Keratinocyte (primary cell): ENCODE results near the gene TLDC2. TPM values are rescaled to one million over a fixed set of nuclear protein-coding genes. Genes with fewer than 3 reads are reported as not detected.

Experiments used
- DNase-seq: peaks from one replicate; pipeline ENCODE4 v3.0.0-alpha.2; 2011; ENCODE audit warnings: low read depth, missing footprints, low spot score
- FAIRE-seq: peaks from 2 replicates; lab custom pipeline; 2011; peaks lifted over from hg19 to GRCh38; lab: Jason Lieb, UNC
- H2AFZ ChIP-seq: 2 replicates; pipeline ENCODE4 v1.6.0; 2012; ENCODE audit warnings: low read length, control low read depth, inconsistent platforms; ENCODE audit not compliant: control insufficient read depth
- H3K27ac ChIP-seq: 2 replicates; pipeline ENCODE4 v1.5.1; 2011; ENCODE audit warnings: low read length; ENCODE audit not compliant: control insufficient read depth, insufficient read depth
- H3K27me3 ChIP-seq: 3 replicates; pipeline ENCODE4 v1.6.0; 2011; ENCODE audit warnings: low read length; ENCODE audit not compliant: control insufficient read depth, insufficient read depth; ENCODE audit errors: extremely low read depth
- H3K36me3 ChIP-seq, 2 experiments: 2 replicates in 1 of 2; 3 replicates in 1 of 2; pipeline ENCODE4 v1.5.1; 2011; ENCODE audit warnings: low read length in 2 of 2, mild to moderate bottlenecking in 1 of 2; ENCODE audit not compliant: control insufficient read depth in 2 of 2, insufficient read depth in 2 of 2; ENCODE audit errors: extremely low read depth in 1 of 2
- H3K4me1 ChIP-seq: 3 replicates; pipeline ENCODE4 v1.5.1; 2011; ENCODE audit warnings: low read length; ENCODE audit not compliant: control insufficient read depth, insufficient read depth; ENCODE audit errors: extremely low read depth
- H3K4me2 ChIP-seq: 3 replicates; pipeline ENCODE4 v1.6.0; 2011; ENCODE audit warnings: low read depth, low read length; ENCODE audit not compliant: control insufficient read depth, insufficient read depth; ENCODE audit errors: extremely low read depth
- H3K4me3 ChIP-seq, 3 experiments: fragments of 200-600 bp in 1 of 3; sonication (generic) in 1 of 3; 2 replicates in 2 of 3; 3 replicates in 1 of 3; pipeline ENCODE4 v1.5.1; 2011 to 2016; ENCODE audit warnings: low read length in 3 of 3, mild to moderate bottlenecking in 3 of 3, control low read depth in 2 of 3, inconsistent platforms in 1 of 3, low read depth in 1 of 3, mixed read lengths in 1 of 3, mixed run types in 1 of 3, moderate library complexity in 1 of 3; ENCODE audit not compliant: control insufficient read depth in 2 of 3, insufficient read depth in 2 of 3; ENCODE audit errors: extremely low read depth in 1 of 3
- H3K79me2 ChIP-seq: 2 replicates; pipeline ENCODE4 v1.6.0; 2012; ENCODE audit warnings: low read length; ENCODE audit not compliant: control insufficient read depth, insufficient read depth
- H3K9ac ChIP-seq: 3 replicates; pipeline ENCODE4 v1.6.0; 2011; ENCODE audit warnings: low read length; ENCODE audit not compliant: control insufficient read depth, insufficient read depth; ENCODE audit errors: extremely low read depth
- H3K9me1 ChIP-seq: 3 replicates; pipeline ENCODE4 v1.6.0; 2011; ENCODE audit warnings: low read length; ENCODE audit not compliant: control insufficient read depth, insufficient read depth; ENCODE audit errors: extremely low read depth
- H3K9me3 ChIP-seq: 2 replicates; pipeline ENCODE4 v1.5.1; 2012; ENCODE audit warnings: low read depth, low read length; ENCODE audit not compliant: control insufficient read depth
- H4K20me1 ChIP-seq: 3 replicates; pipeline ENCODE4 v1.6.0; 2011; ENCODE audit warnings: low read length; ENCODE audit not compliant: control insufficient read depth, insufficient read depth; ENCODE audit errors: extremely low read depth
- EZH2 ChIP-seq: IDR thresholded peaks from one replicate; pipeline ENCODE4 v1.6.1; 2012; ENCODE audit warnings: inconsistent platforms, mild to moderate bottlenecking, low read length, moderate library complexity
- dilution Hi-C: fragments of 300-500 bp; cut with MboI; formaldehyde crosslinking; loops from one replicate; pipeline ENCODE4 v1.7.0; 2020; ENCODE audit warnings: low sequenced_read_pairs; ENCODE audit not compliant: extremely low pct_ligation_motif_present
- polyA plus RNA-seq, 5 experiments: library from polyadenylated mRNA; depleted of rRNA in 3 of 5; stranded (reverse) in 3 of 5; stranded (forward) in 1 of 5; unstranded in 1 of 5; fragments of >200 nt; gene quantifications; 1 replicate in 1 of 5; 2 replicates in 3 of 5; 3 replicates in 1 of 5; pipeline versions ENCODE4 v1.2.1 to v1.2.3, GENCODE V29; 2011 to 2012; ENCODE audit warnings: missing spikeins in 2 of 5, low read depth in 1 of 5, low replicate concordance in 1 of 5
- TF ChIP-seq, protein P1 (sequence below), 3 experiments: IDR thresholded peaks in 1 of 3; conservative IDR thresholded peaks in 1 of 3; optimal IDR thresholded peaks in 1 of 3; 2 replicates in 2 of 3; 3 replicates in 1 of 3; pipeline versions ENCODE3 to v1.5.1; 2011; ENCODE audit warnings: low read length in 3 of 3, mild to moderate bottlenecking in 3 of 3, moderate library complexity in 2 of 3, control low read depth in 1 of 3, inconsistent platforms in 1 of 3; ENCODE audit not compliant: insufficient read depth in 2 of 3; ENCODE audit errors: extremely low read depth in 1 of 3

TLDC2 gene
- polyA plus RNA-seq, 1 donor (not counting 4 experiments of a cell fraction or from before 2014, with no cell fraction given): 0.34 TPM

DNA sequence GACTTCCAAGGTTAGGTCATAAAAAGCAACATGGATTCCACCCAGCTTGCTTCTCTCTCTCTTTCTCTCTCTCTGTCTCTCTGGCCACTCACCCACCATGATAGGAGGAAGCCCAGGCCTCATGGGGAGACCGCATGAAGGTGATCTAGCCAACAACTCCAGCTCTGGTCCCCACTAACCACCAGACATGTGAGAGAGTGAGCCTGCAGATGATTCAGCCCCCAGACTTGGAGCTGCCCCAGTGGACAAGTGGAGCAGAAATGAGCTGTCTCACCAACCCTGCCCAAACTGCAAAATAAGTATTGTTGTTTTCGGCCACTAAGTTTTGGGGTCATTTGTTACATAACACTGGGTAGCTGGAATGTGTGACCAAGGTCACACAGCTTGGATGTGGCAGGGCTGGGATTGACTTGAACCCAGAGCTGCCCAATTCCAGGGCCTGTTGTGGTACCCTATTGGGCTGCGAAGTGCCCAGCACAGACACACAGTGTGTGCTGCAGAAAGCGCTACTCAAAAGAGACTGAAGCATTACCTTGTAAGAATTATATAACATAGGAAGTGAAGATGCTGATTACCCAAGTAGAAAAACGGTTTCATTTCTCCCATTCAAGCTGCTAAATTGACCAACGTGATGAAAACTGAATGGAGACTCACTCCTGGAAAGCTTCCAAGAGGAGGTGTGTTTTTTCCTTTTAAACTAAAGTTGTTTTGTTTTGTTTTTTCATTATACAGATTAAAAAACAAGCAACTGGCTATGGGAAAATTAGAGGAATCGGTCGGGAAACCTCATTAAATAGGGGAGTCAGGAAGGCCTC, 9.1 kb upstream of the TLDC2 start:
- H3K9me3 ChIP-seq: no peaks in the 10 kb centered on the region
- H3K27me3 ChIP-seq: peaks cover 8% of the 10 kb centered on the region
- H3K9ac ChIP-seq: no peak overlapping the region
- H3K27ac ChIP-seq: no peak overlapping the region
- no peaks in the 10 kb centered on the region for H3K9me1 ChIP-seq
- TF ChIP-seq EZH2: no peak
- TF ChIP-seq, protein P1, sequence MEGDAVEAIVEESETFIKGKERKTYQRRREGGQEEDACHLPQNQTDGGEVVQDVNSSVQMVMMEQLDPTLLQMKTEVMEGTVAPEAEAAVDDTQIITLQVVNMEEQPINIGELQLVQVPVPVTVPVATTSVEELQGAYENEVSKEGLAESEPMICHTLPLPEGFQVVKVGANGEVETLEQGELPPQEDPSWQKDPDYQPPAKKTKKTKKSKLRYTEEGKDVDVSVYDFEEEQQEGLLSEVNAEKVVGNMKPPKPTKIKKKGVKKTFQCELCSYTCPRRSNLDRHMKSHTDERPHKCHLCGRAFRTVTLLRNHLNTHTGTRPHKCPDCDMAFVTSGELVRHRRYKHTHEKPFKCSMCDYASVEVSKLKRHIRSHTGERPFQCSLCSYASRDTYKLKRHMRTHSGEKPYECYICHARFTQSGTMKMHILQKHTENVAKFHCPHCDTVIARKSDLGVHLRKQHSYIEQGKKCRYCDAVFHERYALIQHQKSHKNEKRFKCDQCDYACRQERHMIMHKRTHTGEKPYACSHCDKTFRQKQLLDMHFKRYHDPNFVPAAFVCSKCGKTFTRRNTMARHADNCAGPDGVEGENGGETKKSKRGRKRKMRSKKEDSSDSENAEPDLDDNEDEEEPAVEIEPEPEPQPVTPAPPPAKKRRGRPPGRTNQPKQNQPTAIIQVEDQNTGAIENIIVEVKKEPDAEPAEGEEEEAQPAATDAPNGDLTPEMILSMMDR (optimal IDR thresholded peaks at IDR 0.05 in 1 of 3, IDR thresholded peaks at IDR 0.05 in 1 of 3, conservative IDR thresholded peaks at IDR 0.05 in 1 of 3; ENCODE audit: extremely low read depth in 1 of 3, insufficient read depth in 2 of 3, low read length in 3 of 3): no peak
- no peak overlapping the region for H2AFZ ChIP-seq
- H4K20me1 ChIP-seq: no peaks in the 10 kb centered on the region
- dilution Hi-C loops: no loop called here
- H3K79me2 ChIP-seq: peaks cover under 1% of the 10 kb centered on the region
- H3K4me1 ChIP-seq: no peaks in the 10 kb centered on the region
- DNase-seq (no peak), FAIRE-seq (no peak)
- no peak overlapping the region for H3K4me2 ChIP-seq
- H3K36me3 ChIP-seq: no peaks in the 10 kb centered on the region
- no peak overlapping the region for H3K4me3 ChIP-seq

GRCh38 chr20:36871640-36872570, 4.0 kb upstream of the TLDC2 start:
- dilution Hi-C loops: no loop called here
- no peak for TF ChIP-seq EZH2
- TF ChIP-seq, protein P1 (optimal IDR thresholded peaks at IDR 0.05 in 1 of 3, IDR thresholded peaks at IDR 0.05 in 1 of 3, conservative IDR thresholded peaks at IDR 0.05 in 1 of 3; ENCODE audit: extremely low read depth in 1 of 3, insufficient read depth in 2 of 3, low read length in 3 of 3): no peak

More at GRCh38 chr20:36871640-36872570, 4.0 kb upstream of the TLDC2 start:
- peaks cover 10% of the 10 kb centered on the region for H3K4me1 ChIP-seq
- no peaks in the 10 kb centered on the region for H3K9me3 ChIP-seq
- no peak overlapping the region for H3K4me3 ChIP-seq
- no peaks in the 10 kb centered on the region for H3K9me1 ChIP-seq
- H2AFZ ChIP-seq: no peak overlapping the region
- DNase-seq: no peak
- H3K9ac ChIP-seq: no peak overlapping the region
- H3K27me3 ChIP-seq: no peaks in the 10 kb centered on the region
- H4K20me1 ChIP-seq: no peaks in the 10 kb centered on the region
- no peaks in the 10 kb centered on the region for H3K79me2 ChIP-seq
- no peak overlapping the region for H3K4me2 ChIP-seq
- FAIRE-seq: no peak
- no peak overlapping the region for H3K27ac ChIP-seq
- H3K36me3 ChIP-seq: no peaks in the 10 kb centered on the region
